Choroid plexus epithelial cell (primary cell): ENCODE results near the gene MUSK.
"Not testable (repeated sequence)": the region's sequence is repeated elsewhere in the genome, so short reads cannot be mapped to it uniquely, and the experiment has no call there.

ENCODE experiments used
- DNase-seq: peaks from one replicate; pipeline ENCODE4 v3.0.0-alpha.2; 2010; ENCODE audit warnings: low read depth
- H3K4me3 ChIP-seq: 2 replicates; pipeline ENCODE4 v1.5.1; 2011; ENCODE audit warnings: low read depth, mild to moderate bottlenecking, control low read depth, low read length, moderate library complexity
- CTCF ChIP-seq: conservative IDR thresholded peaks from 2 replicates; pipeline ENCODE4 v1.5.1; 2011; ENCODE audit warnings: low read depth, mild to moderate bottlenecking, control low read depth, inconsistent platforms, low read length, moderate library complexity

MUSK gene

GRCh38 chr9:110688329-110688728, 19.7 kb downstream of the MUSK start:
- no peak overlapping the region for H3K4me3 ChIP-seq
- no peak for TF ChIP-seq CTCF
- DNase-seq: no peak

DNA sequence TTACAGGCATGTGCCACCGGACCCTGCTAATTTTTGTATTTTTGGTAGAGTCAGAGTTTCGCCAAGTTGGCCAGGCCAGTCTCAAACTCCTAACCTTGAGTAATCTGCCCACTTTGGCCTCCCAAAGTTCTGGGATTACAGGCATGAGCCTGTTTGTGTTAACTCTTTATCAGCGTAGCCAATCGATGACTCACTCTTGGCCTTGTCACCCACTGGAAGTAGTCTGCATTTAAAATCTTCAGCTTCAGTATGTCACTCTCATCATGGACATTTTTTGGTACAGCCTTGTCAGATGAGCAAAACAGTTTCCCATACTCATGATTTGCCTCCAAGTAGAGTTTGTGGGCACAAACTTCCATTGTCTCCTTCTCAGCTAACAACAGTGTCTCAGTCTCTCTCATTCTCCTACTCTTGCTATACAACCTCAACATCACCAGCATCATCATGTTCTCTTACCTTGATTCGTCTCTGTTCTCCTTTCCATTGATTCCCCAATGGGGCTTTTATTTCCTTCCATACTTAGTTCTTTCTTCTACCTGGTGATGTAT, 22.5 kb downstream of the MUSK start:
- H3K4me3 ChIP-seq: no peak overlapping the region
- peak; percentile 35 for DNase-seq
- TF ChIP-seq CTCF: no peak

DNA sequence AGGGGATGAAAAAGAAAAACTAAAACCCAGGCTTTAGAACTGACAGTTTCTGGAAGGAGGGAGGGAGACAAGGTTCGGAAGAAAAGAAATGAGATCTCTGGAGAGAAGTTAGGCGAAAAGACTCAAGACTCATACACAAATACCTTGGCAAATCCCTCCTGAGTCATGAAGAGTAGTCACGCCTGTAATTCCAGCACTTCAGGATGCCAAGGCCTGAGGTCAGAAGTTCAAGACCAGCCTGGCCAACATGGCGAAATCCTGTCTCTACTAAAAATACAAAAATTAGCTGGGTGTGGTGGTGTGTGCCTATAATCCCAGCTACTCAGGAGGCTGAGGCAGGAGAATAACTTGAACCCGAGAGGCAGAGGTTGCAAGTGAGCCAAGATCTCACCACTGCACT, 27.3 kb downstream of the MUSK start:
- DNase-seq: peak; percentile 42
- H3K4me3 ChIP-seq: not testable (repeated sequence)

GRCh38 chr9:110700953-110701352, 32.4 kb downstream of the MUSK start:
- peak; percentile 35 for DNase-seq
- H3K4me3 ChIP-seq: no peak overlapping the region
- TF ChIP-seq CTCF: no peak

- no peak for DNase-seq
- no peak for TF ChIP-seq CTCF
- H3K4me3 ChIP-seq: no peak overlapping the region
Observed at GRCh38 chr9:110703669-110704068, 35.1 kb downstream of the MUSK start.

GRCh38 chr9:110707419-110707818, 38.8 kb downstream of the MUSK start:
- H3K4me3 ChIP-seq: no peak overlapping the region
- TF ChIP-seq CTCF: no peak
- no peak for DNase-seq

- no peak for TF ChIP-seq CTCF
- H3K4me3 ChIP-seq: no peak overlapping the region
- DNase-seq: no peak
Observed at GRCh38 chr9:110710420-110710819, 41.8 kb downstream of the MUSK start.
